PC-3 (cell line): ENCODE measurements around the gene N4BP2L2.
"Not testable (repeated sequence)": the region's sequence is repeated elsewhere in the genome, so short reads cannot be mapped to it uniquely, and the experiment has no call there.

Experiments used
- EZH2 ChIP-seq: fragments of 300-600 bp; sonication (generic); IDR thresholded peaks from one replicate; pipeline ENCODE4 v1.6.1; 2017; ENCODE audit warnings: antibody characterized with exemption, mild to moderate bottlenecking, low read length; ENCODE audit not compliant: unreplicated experiment
- EZH2phosphoT487 ChIP-seq: fragments of 300-600 bp; sonication (generic); IDR thresholded peaks from 2 replicates; pipeline ENCODE4 v1.6.1; 2018; ENCODE audit warnings: mild to moderate bottlenecking, antibody characterized with exemption, low read length, borderline replicate concordance
- TF ChIP-seq, protein P1 (sequence below): fragments of 300-600 bp; sonication (generic); conservative IDR thresholded peaks from 2 replicates; pipeline ENCODE4 v1.5.1; 2017; ENCODE audit warnings: antibody characterized with exemption, low read depth, mild to moderate bottlenecking, low read length

GRCh38 chr13:32575687-32576086 is 37.1 kb upstream of the N4BP2L2 start:
- TF ChIP-seq, protein P1, sequence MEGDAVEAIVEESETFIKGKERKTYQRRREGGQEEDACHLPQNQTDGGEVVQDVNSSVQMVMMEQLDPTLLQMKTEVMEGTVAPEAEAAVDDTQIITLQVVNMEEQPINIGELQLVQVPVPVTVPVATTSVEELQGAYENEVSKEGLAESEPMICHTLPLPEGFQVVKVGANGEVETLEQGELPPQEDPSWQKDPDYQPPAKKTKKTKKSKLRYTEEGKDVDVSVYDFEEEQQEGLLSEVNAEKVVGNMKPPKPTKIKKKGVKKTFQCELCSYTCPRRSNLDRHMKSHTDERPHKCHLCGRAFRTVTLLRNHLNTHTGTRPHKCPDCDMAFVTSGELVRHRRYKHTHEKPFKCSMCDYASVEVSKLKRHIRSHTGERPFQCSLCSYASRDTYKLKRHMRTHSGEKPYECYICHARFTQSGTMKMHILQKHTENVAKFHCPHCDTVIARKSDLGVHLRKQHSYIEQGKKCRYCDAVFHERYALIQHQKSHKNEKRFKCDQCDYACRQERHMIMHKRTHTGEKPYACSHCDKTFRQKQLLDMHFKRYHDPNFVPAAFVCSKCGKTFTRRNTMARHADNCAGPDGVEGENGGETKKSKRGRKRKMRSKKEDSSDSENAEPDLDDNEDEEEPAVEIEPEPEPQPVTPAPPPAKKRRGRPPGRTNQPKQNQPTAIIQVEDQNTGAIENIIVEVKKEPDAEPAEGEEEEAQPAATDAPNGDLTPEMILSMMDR = not testable (repeated sequence)
- not testable (repeated sequence) for TF ChIP-seq EZH2, EZH2phosphoT487
